SU-DHL-6 (cell line): ENCODE measurements around the gene FAN1.

Experiments
- H2AFZ ChIP-seq: fragments of 200-600 bp; sonication (generic); 2 replicates; pipeline ENCODE4 v1.6.1; 2014; ENCODE audit warnings: low read depth, mild to moderate bottlenecking, moderate library complexity, mixed read lengths, antibody characterized with exemption, low read length; ENCODE audit not compliant: severe bottlenecking
- H3F3A ChIP-seq: fragments of 200-600 bp; shearing (Covaris generic); 2 replicates; pipeline ENCODE4 v1.6.0; 2016; ENCODE audit warnings: antibody characterized with exemption, mild to moderate bottlenecking; ENCODE audit not compliant: insufficient read depth
- H3K27ac ChIP-seq: fragments of 200-600 bp; sonication (generic); 2 replicates; pipeline ENCODE4 v1.5.1; 2016; ENCODE audit warnings: low read depth, mild to moderate bottlenecking, low read length, moderate library complexity, mixed read lengths
- H3K27me3 ChIP-seq: fragments of 200-600 bp; sonication (generic), shearing (Covaris generic); 2 replicates; pipeline ENCODE4 v1.6.0; 2014; ENCODE audit warnings: mild to moderate bottlenecking, low read length
- H3K36me3 ChIP-seq: fragments of 200-600 bp; sonication (generic); 2 replicates; pipeline ENCODE4 v1.6.1; 2014; ENCODE audit warnings: mild to moderate bottlenecking, low read length, mixed read lengths
- H3K4me2 ChIP-seq: fragments of 300-600, 200-600 bp; shearing (Covaris generic), sonication (generic); 2 replicates; pipeline ENCODE4 v1.6.0; 2014; ENCODE audit warnings: low read length, low read depth, mild to moderate bottlenecking; ENCODE audit not compliant: poor library complexity, severe bottlenecking
- H3K4me3 ChIP-seq: fragments of 200-600 bp; sonication (generic); 2 replicates; pipeline ENCODE4 v1.5.1; 2014; ENCODE audit warnings: antibody characterized with exemption, low read length, mild to moderate bottlenecking, mixed read lengths; ENCODE audit not compliant: insufficient read depth, poor library complexity, severe bottlenecking
- H3K79me2 ChIP-seq: fragments of 200-600 bp; sonication (generic); 2 replicates; pipeline ENCODE4 v1.6.1; 2014; ENCODE audit warnings: mild to moderate bottlenecking, low read length, moderate library complexity; ENCODE audit not compliant: insufficient read depth
- H3K9ac ChIP-seq: fragments of 200-600 bp; sonication (generic); 2 replicates; pipeline ENCODE4 v1.7.0; 2014; ENCODE audit warnings: mild to moderate bottlenecking, low read length
- H3K9me2 ChIP-seq: fragments of 200-600 bp; sonication (generic); replicated peaks from 2 replicates; pipeline ENCODE4 v1.6.1; 2014; ENCODE audit warnings: low read length; ENCODE audit not compliant: insufficient read depth
- H3K9me3 ChIP-seq: fragments of 200-600 bp; sonication (generic); 2 replicates; pipeline ENCODE4 v1.6.1; 2014; ENCODE audit warnings: low read length, mixed read lengths; ENCODE audit not compliant: insufficient read depth
- H4K20me1 ChIP-seq: fragments of 200-600 bp; sonication (generic); 2 replicates; pipeline ENCODE4 v1.6.1; 2014; ENCODE audit warnings: low read depth, mild to moderate bottlenecking, antibody characterized with exemption, low read length, moderate library complexity, mixed read lengths
- EZH2phosphoT487 ChIP-seq: fragments of 200-600 bp; sonication (generic), shearing (Covaris generic); conservative IDR thresholded peaks from 2 replicates; pipeline ENCODE4 v1.6.1; 2018; ENCODE audit warnings: mild to moderate bottlenecking, antibody characterized with exemption, low read length, moderate library complexity, mixed read lengths
- TF ChIP-seq, protein P1 (sequence below): fragments of 200-600 bp; sonication (generic); IDR thresholded peaks from one replicate; pipeline ENCODE4 v1.5.1; 2017; ENCODE audit warnings: antibody characterized with exemption, mild to moderate bottlenecking, low read length, moderate library complexity; ENCODE audit not compliant: insufficient read depth, poor library complexity, severe bottlenecking

The FAN1 gene

DNA sequence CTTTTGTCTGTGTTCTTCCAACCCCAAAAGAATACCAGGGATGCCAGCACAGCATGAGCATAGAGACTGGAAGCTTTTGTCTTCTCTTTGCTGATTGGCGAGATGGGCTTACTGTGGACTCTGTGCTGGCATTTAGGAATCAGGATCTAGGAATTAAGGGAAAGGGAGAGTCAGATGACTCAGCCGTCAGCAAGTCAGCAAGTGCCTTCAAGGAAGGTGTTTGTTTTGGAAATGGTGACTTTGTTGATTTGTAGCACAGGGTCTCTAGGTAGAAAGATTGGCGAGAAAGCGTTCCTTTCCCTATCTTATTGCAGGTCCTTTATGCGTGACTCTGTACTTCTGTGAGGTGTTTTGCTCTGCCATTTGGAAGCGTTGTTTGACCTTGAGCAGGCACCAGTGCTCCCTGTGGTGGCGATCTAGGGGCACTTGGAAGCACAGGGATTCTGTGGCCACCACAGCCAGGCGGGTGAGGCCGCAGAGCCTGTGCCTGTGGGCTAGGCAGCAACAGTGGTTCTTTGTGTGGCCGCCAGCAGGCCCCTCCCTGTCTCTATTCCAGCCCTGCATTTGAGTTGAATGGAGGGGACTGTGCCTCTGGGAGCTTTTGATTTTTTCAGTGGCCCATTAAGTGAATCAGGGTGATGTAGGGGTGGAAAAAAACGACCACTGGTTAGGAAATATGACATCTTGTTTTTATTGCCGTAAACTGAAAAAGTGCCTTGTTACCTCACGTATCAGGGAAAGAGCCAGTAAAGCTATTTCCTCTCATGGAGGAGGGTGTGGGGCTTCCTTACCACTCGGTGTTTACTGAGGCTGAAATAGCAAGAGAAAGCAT lies 19.0 kb downstream of the FAN1 start:
- no peak overlapping the region for H3K9ac ChIP-seq
- H3F3A ChIP-seq = no peaks in the 10 kb centered on the region
- no peak overlapping the region for H3K4me2 ChIP-seq
- no peak overlapping the region for H3K4me3 ChIP-seq
- H3K9me3 ChIP-seq = no peaks in the 10 kb centered on the region
- H3K27ac ChIP-seq = no peak overlapping the region
- no peaks in the 10 kb centered on the region for H3K36me3 ChIP-seq
- no peaks in the 10 kb centered on the region for H3K27me3 ChIP-seq
- TF ChIP-seq EZH2phosphoT487 = no peak
- TF ChIP-seq, protein P1, sequence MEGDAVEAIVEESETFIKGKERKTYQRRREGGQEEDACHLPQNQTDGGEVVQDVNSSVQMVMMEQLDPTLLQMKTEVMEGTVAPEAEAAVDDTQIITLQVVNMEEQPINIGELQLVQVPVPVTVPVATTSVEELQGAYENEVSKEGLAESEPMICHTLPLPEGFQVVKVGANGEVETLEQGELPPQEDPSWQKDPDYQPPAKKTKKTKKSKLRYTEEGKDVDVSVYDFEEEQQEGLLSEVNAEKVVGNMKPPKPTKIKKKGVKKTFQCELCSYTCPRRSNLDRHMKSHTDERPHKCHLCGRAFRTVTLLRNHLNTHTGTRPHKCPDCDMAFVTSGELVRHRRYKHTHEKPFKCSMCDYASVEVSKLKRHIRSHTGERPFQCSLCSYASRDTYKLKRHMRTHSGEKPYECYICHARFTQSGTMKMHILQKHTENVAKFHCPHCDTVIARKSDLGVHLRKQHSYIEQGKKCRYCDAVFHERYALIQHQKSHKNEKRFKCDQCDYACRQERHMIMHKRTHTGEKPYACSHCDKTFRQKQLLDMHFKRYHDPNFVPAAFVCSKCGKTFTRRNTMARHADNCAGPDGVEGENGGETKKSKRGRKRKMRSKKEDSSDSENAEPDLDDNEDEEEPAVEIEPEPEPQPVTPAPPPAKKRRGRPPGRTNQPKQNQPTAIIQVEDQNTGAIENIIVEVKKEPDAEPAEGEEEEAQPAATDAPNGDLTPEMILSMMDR = no peak
- no peaks in the 10 kb centered on the region for H4K20me1 ChIP-seq
- H3K79me2 ChIP-seq = no peaks in the 10 kb centered on the region
- H2AFZ ChIP-seq = no peak overlapping the region
- H3K9me2 ChIP-seq = no peaks in the 10 kb centered on the region

DNA sequence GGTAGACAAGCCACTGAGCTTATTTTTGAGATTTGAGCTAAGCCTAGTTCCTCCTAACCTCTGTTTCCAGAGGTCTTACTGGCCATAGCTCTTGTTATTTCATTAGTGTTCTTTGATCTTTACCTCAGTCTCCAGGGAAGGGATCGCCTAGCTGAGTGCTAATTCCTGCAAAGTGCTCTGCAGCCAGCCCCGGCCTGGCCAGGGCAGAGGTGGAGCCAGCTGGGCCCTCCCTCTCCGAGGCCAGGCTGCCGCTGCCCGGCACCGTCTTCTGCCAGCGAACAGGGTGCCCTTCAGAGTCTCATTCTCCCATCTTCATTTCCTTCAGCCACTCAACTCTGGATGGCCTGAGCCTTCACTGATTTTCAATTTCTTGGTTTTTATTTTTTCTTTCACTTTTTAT lies 19.7 kb downstream of the FAN1 start:
- no peaks in the 10 kb centered on the region for H3F3A ChIP-seq
- no peak overlapping the region for H3K4me2 ChIP-seq
- no peak overlapping the region for H3K9ac ChIP-seq
- no peaks in the 10 kb centered on the region for H3K9me3 ChIP-seq
- H3K36me3 ChIP-seq = no peaks in the 10 kb centered on the region
- H3K79me2 ChIP-seq = no peaks in the 10 kb centered on the region
- H2AFZ ChIP-seq = no peak overlapping the region
- no peak overlapping the region for H3K27ac ChIP-seq
- H3K27me3 ChIP-seq = no peaks in the 10 kb centered on the region
- H3K9me2 ChIP-seq = no peaks in the 10 kb centered on the region
- TF ChIP-seq EZH2phosphoT487 = no peak
- TF ChIP-seq, protein P1 = no peak
- no peaks in the 10 kb centered on the region for H4K20me1 ChIP-seq
- no peak overlapping the region for H3K4me3 ChIP-seq

DNA sequence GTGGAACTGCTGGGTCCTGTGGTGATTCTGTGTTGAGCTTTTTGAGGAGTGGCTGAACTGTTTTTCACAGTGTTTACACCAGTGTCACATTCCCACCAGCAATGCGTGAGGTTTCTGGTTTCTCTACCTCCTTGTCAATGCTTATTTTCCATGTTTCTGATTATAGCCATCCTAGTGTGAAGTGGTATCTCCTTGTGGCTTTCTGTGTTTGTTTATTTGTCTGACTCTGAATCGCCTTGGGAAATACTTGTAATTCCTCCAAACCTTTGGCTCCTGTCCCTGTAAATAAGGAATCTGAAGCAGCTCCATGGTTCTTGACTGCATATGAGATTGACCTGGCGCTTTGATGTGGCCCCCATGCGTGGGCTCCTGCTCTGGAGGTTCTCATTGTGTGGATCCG lies 20.6 kb downstream of the FAN1 start:
- H3K9ac ChIP-seq = no peak overlapping the region
- H4K20me1 ChIP-seq = no peaks in the 10 kb centered on the region
- no peak overlapping the region for H2AFZ ChIP-seq
- no peaks in the 10 kb centered on the region for H3K36me3 ChIP-seq
- H3K27ac ChIP-seq = no peak overlapping the region
- TF ChIP-seq EZH2phosphoT487 = no peak
- TF ChIP-seq, protein P1 = no peak
- H3K9me2 ChIP-seq = no peaks in the 10 kb centered on the region
- no peak overlapping the region for H3K4me3 ChIP-seq
- no peaks in the 10 kb centered on the region for H3K27me3 ChIP-seq
- no peaks in the 10 kb centered on the region for H3K79me2 ChIP-seq
- H3K4me2 ChIP-seq = no peak overlapping the region
- no peaks in the 10 kb centered on the region for H3F3A ChIP-seq
- no peaks in the 10 kb centered on the region for H3K9me3 ChIP-seq
